ENCODE measurements around the gene CLEC12A. TPM values are rescaled to one million over a fixed set of nuclear protein-coding genes. Genes with fewer than 3 reads are reported as not detected.
A peak's percentile ranks its signal among the peaks of the same experiment; 100 is the strongest.
"Not testable (repeated sequence)": the region's sequence is repeated elsewhere in the genome, so short reads cannot be mapped to it uniquely, and the experiment has no call there.

CLEC12A gene
- total RNA-seq, 4 donors from 2014 or later = 0.26 to 2.1 (median 0.95) TPM

DNA sequence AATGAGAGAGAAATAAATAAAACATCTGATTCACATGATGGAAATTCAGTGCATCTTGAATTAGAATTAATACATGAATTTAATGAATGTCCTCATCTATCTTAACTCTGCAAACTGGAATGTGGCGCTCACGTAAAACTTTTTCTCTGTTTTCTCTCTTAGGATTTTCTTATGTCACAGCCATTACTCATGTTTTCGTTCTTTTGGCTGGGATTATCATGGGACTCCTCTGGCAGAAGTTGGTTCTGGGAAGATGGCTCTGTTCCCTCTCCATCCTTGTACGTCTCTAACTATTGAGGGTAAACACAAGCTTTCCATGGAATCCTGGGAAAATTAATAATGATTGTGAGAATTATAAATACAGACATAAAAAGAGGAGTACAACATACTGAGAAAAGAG is 44.2 kb downstream of the CLEC12A start:
- H3K27me3 ChIP-seq = no peaks in the 10 kb centered on the region
- H3K4me1 ChIP-seq = peaks cover 0 to 18% (median 5%) of the 10 kb centered on the region in 4 donors
- DNase-seq (ENCODE audit: extremely low spot score) = no peak
- intact Hi-C loops (cut with DNase I) = no loop called here
- H3K9me3 ChIP-seq = no peaks in the 10 kb centered on the region
- no peak overlapping the region for H3K4me3 ChIP-seq
- H3K27ac ChIP-seq (replicated peaks in 1 of 4) = no peak overlapping the region
- TF ChIP-seq EP300 (IDR thresholded peaks at IDR 0.05) = no peak
- no peak for TF ChIP-seq POLR2A (IDR thresholded peaks at IDR 0.05; ENCODE audit: low read depth)
- TF ChIP-seq, protein P1, sequence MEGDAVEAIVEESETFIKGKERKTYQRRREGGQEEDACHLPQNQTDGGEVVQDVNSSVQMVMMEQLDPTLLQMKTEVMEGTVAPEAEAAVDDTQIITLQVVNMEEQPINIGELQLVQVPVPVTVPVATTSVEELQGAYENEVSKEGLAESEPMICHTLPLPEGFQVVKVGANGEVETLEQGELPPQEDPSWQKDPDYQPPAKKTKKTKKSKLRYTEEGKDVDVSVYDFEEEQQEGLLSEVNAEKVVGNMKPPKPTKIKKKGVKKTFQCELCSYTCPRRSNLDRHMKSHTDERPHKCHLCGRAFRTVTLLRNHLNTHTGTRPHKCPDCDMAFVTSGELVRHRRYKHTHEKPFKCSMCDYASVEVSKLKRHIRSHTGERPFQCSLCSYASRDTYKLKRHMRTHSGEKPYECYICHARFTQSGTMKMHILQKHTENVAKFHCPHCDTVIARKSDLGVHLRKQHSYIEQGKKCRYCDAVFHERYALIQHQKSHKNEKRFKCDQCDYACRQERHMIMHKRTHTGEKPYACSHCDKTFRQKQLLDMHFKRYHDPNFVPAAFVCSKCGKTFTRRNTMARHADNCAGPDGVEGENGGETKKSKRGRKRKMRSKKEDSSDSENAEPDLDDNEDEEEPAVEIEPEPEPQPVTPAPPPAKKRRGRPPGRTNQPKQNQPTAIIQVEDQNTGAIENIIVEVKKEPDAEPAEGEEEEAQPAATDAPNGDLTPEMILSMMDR (IDR thresholded peaks at IDR 0.05) = no peak
- TF ChIP-seq POLR2AphosphoS5 (IDR thresholded peaks at IDR 0.05) = no peak
- no peaks in the 10 kb centered on the region for H3K36me3 ChIP-seq
- 63% methylated on average over 4 of the region's 4 CpGs for WGBS

DNA sequence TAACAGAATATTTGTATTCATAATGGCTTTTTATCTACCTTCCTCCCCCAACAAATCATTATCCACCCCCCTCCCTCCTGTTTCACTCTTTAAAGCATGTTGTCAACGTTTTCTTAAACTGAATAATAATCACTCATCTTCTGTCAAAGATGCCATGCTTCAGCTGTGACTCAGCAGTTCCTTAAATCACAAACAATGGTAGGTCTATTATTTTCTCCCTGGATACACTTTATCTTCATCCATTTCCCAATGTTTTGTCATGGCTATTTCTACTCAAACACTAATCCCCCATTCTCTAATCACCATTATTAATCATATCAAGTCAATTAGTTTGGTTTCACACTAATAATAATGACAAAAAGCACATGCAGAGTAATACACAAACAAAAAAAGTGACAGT is 45.7 kb downstream of the CLEC12A start:
- Histone ChIP-seq H3K9me3 (no peaks in the 10 kb centered on the region), H3K27ac (replicated peaks in 1 of 4) (no peak overlapping the region), H3K27me3 (no peaks in the 10 kb centered on the region), H3K36me3 (no peaks in the 10 kb centered on the region), H3K4me3 (no peak overlapping the region), H3K4me1 (peaks cover 0 to 18% (median 5%) of the 10 kb centered on the region in 4 donors)
- DNase-seq (ENCODE audit: extremely low spot score) = no peak
- intact Hi-C loops (cut with DNase I) = no loop called here
- TF ChIP-seq EP300 (IDR thresholded peaks at IDR 0.05) (no peak), POLR2A (IDR thresholded peaks at IDR 0.05; ENCODE audit: low read depth) (no peak), POLR2AphosphoS5 (IDR thresholded peaks at IDR 0.05) (no peak)
- TF ChIP-seq, protein P1 (IDR thresholded peaks at IDR 0.05) = no peak
- 5% methylated on average over 1 of the region's 1 CpG for WGBS

DNA sequence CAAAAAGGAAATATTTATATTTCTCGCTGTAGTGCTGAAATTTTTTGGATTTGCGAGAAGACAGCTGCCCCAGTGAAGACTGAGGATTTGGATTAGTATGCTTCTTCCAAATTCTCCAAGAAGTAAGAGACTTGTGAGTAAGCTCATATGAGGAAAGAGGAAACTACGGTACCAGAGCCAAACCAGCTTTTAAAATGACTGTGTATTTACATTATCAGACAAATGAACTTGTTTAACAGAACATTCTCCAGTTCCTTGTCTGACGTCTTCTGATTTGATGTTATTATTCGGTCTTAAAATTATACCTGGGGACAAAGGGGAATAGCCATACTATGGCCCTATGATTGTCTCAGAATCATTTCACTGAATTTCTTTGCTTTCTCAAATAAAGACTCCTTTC is 47.2 kb downstream of the CLEC12A start:
- 32% methylated on average over 5 of the region's 5 CpGs for WGBS

DNA sequence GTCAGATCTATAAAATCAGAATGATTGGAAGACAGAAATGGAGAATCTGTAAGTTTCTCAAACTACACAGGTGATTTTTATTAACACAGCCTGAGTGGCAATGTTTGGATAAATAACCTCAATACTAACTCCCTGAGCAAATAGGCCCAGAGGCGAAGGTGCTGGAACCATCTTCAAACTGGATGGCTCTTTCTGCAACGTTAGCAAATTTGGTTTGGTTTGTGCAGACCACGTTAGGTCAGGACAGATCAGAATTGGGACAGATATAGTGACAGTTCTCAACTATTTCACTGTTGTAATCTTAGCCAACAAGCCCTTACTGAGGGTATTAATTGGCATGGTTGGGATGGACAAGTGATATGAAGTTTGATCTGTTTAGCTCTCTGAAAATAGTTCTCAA is 50.1 kb downstream of the CLEC12A start:
- Histone ChIP-seq H3K36me3 (no peaks in the 10 kb centered on the region), H3K9me3 (no peaks in the 10 kb centered on the region), H3K27ac (replicated peaks in 1 of 4) (no peak overlapping the region), H3K4me3 (no peak overlapping the region), H3K4me1 (peaks cover 0 to 18% (median 5%) of the 10 kb centered on the region in 4 donors), H3K27me3 (no peaks in the 10 kb centered on the region)
- TF ChIP-seq, protein P1 (IDR thresholded peaks at IDR 0.05) = no peak
- TF ChIP-seq EP300 (IDR thresholded peaks at IDR 0.05) (no peak), POLR2A (IDR thresholded peaks at IDR 0.05; ENCODE audit: low read depth) (no peak), POLR2AphosphoS5 (IDR thresholded peaks at IDR 0.05) (no peak)
- DNase-seq (ENCODE audit: extremely low spot score) = no peak
- intact Hi-C loops (cut with DNase I) = no loop called here
- WGBS = 88% methylated on average over 3 of the region's 3 CpGs

More for the DNA sequence above, 47.2 kb downstream of the CLEC12A start:
- no peak for DNase-seq (ENCODE audit: extremely low spot score)
- Histone ChIP-seq H3K36me3 (no peaks in the 10 kb centered on the region), H3K4me3 (no peak overlapping the region), H3K27me3 (no peaks in the 10 kb centered on the region), H3K27ac (replicated peaks in 1 of 4) (peak overlapping the region in 1 of 4 donors; percentile 3), H3K4me1 (peaks cover 0 to 18% (median 5%) of the 10 kb centered on the region in 4 donors), H3K9me3 (no peaks in the 10 kb centered on the region)
- TF ChIP-seq, protein P1 (IDR thresholded peaks at IDR 0.05) = no peak
- no peak for TF ChIP-seq POLR2AphosphoS5 (IDR thresholded peaks at IDR 0.05)
- intact Hi-C loops (cut with DNase I) = no loop called here

DNA sequence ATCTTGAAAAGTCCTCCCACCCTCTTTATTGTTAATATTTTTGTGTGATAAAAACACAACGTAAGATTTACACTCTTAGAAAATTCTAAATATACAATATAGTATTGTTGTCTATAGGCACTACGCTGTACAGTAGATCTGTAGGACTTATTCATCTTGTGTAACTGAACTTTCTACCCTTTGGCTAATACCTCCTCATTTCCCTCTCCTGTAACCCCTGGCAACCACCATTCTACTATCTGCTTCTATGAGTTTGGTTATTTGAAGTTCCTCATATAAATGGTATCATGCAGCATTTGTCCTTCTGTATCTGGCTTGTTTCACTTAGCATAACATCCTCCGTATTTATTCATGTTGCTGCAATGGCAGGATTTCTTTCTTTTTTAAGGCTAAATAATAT is 54.0 kb downstream of the CLEC12A start:
- H3K4me1 ChIP-seq = no peaks in the 10 kb centered on the region
- intact Hi-C loops (cut with DNase I) = no loop called here
- TF ChIP-seq POLR2AphosphoS5 (IDR thresholded peaks at IDR 0.05) = no peak
- no peak for TF ChIP-seq POLR2A (IDR thresholded peaks at IDR 0.05; ENCODE audit: low read depth)
- TF ChIP-seq, protein P1 (IDR thresholded peaks at IDR 0.05) = no peak
- TF ChIP-seq EP300 (IDR thresholded peaks at IDR 0.05) = no peak
- H3K9me3 ChIP-seq = no peaks in the 10 kb centered on the region
- no peaks in the 10 kb centered on the region for H3K27me3 ChIP-seq
- no peak overlapping the region for H3K27ac ChIP-seq (replicated peaks in 1 of 4)
- 71% methylated on average over 3 of the region's 3 CpGs for WGBS
- DNase-seq (ENCODE audit: extremely low spot score) = no peak
- H3K4me3 ChIP-seq = no peak overlapping the region
- H3K36me3 ChIP-seq = no peaks in the 10 kb centered on the region

DNA sequence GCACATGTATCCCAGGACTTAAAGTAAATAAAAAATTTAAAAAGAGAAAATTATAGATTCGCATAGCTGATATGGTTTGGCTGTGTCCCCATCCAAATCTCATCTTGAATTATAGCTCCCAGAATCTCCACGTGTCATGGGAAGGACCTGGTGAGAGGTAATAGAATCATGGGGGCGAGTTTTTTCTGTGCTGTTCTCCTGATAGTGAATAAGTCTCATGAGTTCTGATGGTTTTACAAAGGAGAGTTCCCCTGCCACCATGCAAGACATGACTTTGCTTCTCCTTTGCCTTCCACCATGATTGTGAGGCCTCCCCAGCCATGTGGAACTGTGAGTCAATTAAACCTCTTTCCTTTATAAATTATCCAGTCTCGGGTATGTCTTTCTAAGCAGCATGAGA is 55.5 kb downstream of the CLEC12A start:
- WGBS = 88% methylated on average over 4 of the region's 4 CpGs
- H3K27me3 ChIP-seq; H3K27ac ChIP-seq (replicated peaks in 1 of 4); intact Hi-C loops (cut with DNase I); H3K36me3 ChIP-seq; H3K9me3 ChIP-seq; DNase-seq (ENCODE audit: extremely low spot score); H3K4me3 ChIP-seq; H3K4me1 ChIP-seq: not testable (repeated sequence)
